Hepatocyte (in vitro differentiated cells): ENCODE results near the gene ZNF746.

Experiments used
- CTCF ChIP-seq: fragments of 200-600 bp; sonication (generic); IDR thresholded peaks from 2 replicates; pipeline ENCODE4 v1.5.1; 2016; ENCODE audit warnings: antibody characterized with exemption, mild to moderate bottlenecking; ENCODE audit not compliant: poor library complexity
- EZH2phosphoT487 ChIP-seq: fragments of 200-600 bp; sonication (generic); IDR thresholded peaks from one replicate; pipeline ENCODE4 v1.6.1; 2018; ENCODE audit warnings: antibody characterized with exemption, mild to moderate bottlenecking, low read depth, moderate library complexity; ENCODE audit not compliant: unreplicated experiment, severe bottlenecking

DNA sequence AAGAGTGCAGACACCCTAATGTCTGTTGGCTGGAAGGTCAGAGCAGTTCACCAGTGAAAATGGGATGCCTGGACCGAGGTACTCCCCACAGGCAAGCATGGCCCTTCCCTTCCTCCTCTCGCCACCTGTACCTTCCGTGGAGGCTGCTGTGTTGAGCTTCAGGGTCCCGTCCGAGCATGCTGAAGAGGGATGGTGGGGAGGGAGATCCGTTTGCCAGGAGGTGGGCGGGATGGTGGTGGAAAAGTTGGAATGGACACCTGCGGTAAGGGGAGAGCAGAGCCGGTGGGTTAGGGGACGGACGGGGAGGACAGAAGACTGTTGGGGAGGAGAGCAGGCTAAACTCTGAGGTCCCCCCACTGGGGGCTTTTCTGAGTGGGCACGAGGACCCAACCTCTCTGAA lies 20.8 kb downstream of the ZNF746 start:
- TF ChIP-seq CTCF (no peak), EZH2phosphoT487 (no peak)
